ENCODE measurements around the gene ZNF500.

DNA sequence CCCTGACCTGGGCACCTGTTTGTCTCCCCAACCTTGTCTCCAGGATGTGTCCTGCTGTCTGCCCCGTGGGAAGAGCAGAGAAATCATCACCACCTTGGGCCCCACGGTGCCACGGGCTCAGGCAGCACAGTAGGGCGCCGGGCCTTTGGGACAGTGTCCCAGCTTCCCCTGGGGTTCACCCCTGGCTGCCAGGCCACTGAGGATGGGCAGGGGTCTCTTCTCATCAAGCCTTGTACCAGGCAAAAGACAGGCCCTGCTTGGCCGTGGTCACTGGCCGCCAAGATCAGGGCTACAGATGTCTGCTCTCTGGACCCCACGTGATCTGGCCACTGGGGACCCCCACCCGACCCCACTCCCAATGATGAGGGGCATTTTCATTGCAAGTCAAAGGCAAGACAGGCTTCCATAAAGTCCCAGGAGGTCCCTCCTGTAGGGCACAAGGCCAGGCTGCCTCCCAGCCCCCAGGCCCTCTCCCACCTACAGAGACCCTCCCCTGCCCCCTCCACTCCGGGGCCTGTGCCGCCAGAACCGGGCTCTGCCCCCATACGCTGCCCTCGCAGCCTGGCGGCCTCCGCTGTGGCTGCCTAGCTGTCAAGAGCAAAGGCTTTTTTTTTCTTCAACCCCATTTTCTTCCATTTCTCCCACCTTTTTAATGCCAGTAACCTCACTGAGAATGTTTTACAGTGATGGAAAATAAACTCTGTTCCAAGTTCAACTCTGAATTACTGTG is 18.1 kb downstream of the ZNF500 start:
- TF ChIP-seq, protein P1, sequence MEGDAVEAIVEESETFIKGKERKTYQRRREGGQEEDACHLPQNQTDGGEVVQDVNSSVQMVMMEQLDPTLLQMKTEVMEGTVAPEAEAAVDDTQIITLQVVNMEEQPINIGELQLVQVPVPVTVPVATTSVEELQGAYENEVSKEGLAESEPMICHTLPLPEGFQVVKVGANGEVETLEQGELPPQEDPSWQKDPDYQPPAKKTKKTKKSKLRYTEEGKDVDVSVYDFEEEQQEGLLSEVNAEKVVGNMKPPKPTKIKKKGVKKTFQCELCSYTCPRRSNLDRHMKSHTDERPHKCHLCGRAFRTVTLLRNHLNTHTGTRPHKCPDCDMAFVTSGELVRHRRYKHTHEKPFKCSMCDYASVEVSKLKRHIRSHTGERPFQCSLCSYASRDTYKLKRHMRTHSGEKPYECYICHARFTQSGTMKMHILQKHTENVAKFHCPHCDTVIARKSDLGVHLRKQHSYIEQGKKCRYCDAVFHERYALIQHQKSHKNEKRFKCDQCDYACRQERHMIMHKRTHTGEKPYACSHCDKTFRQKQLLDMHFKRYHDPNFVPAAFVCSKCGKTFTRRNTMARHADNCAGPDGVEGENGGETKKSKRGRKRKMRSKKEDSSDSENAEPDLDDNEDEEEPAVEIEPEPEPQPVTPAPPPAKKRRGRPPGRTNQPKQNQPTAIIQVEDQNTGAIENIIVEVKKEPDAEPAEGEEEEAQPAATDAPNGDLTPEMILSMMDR (conservative IDR thresholded peaks at IDR 0.05; ENCODE audit: low read depth, low read length): no peak
- TF ChIP-seq EZH2phosphoT487 (IDR thresholded peaks at IDR 0.05; ENCODE audit: borderline replicate concordance, low read length): no peak
